ENCODE measurements around the gene PCDHGA9.
"Not testable (repeated sequence)": the region's sequence is repeated elsewhere in the genome, so short reads cannot be mapped to it uniquely, and the experiment has no call there.

Gene PCDHGA9

GRCh38 chr5:141384471-141385267 is 17.9 kb upstream of the PCDHGA9 start:
- no peak for DNase-seq (ENCODE audit: low read depth in 3 of 3)

DNA sequence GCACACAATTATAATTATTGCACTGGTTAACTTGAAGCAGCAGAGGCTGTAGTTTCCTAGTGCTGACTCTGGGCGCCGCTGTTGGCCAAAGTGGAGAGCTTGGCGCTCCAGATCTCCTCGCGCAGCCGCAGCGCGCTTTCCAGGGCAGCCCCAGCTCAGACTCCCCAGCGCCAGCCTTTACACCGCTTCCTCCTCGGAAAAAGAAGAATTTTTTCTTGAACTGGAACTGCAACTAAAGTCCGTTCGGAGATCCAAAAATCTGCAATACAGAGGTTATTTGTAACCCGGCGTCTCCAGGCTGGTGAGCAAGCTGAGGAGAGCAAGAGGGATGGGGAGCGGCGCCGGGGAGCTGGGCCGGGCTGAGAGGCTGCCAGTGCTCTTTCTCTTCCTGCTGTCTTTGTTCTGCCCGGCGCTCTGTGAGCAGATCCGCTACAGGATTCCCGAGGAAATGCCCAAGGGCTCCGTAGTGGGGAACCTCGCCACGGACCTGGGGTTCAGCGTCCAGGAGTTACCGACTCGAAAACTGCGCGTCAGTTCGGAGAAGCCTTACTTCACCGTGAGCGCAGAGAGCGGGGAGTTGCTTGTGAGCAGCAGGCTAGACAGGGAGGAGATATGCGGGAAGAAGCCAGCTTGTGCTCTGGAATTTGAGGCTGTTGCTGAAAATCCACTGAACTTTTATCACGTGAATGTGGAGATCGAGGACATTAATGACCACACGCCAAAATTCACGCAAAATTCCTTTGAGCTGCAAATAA is 14.8 kb upstream of the PCDHGA9 start, which contains the start of gene PCDHGB4:
Gene PCDHGB4 (plus strand): TSS at position 142 of the 755 bp plus-strand sequence. CDS start 187 bp downstream, at position 329.
- DNase-seq (ENCODE audit: low read depth in 3 of 3): not testable (repeated sequence)

DNA sequence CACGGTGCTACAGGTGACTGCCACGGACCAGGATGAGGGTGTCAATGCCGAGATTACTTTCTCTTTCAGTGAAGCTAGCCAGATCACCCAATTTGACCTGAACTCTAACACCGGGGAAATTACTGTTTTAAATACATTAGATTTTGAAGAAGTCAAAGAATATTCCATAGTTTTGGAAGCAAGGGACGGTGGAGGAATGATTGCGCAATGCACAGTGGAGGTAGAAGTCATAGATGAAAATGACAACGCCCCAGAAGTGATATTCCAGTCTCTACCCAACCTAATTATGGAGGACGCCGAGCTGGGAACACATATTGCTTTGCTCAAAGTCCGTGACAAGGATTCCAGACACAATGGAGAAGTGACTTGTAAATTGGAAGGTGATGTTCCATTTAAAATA is 13.9 kb upstream of the PCDHGA9 start:
- no peak for DNase-seq (ENCODE audit: low read depth in 3 of 3)

- DNase-seq (ENCODE audit: low read depth in 3 of 3): no peak
Observed at GRCh38 chr5:141389153-141390042, 13.2 kb upstream of the PCDHGA9 start.

DNA sequence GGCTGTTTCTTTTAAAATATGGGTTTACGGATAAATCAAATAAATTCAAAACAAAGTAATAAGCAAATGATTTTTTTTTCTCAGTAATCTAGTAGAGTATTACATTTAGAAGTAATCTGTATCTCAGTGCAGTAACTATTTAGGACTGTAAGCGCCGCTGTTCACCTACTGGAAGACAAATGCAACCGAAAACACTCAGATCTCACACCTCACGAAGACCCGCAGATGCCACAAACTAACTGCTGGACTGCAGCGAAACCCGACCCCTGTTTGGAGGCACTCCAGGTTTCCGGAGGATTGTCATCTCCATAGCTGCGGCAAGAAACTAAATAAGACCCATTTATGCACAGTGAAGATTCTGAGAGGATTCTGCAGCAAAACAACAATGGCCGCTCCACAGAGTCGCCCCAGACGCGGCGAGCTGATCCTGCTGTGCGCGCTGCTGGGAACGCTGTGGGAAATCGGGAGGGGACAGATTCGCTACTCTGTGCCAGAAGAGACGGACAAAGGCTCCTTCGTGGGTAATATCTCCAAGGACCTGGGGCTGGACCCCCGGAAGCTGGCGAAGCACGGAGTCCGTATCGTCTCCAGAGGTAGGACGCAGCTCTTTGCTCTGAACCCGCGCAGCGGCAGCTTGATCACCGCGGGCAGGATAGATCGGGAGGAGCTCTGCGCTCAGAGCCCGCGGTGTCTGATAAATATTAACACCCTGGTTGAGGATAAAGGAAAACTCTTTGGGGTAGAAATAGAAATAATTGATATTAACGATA is 10.0 kb upstream of the PCDHGA9 start, which contains the start of gene PCDHGA8:
Gene PCDHGA8 (plus strand): TSS at position 205 of the 770 bp plus-strand sequence. CDS start 181 bp downstream, at position 386.
- no peak for DNase-seq (ENCODE audit: low read depth in 3 of 3)

DNA sequence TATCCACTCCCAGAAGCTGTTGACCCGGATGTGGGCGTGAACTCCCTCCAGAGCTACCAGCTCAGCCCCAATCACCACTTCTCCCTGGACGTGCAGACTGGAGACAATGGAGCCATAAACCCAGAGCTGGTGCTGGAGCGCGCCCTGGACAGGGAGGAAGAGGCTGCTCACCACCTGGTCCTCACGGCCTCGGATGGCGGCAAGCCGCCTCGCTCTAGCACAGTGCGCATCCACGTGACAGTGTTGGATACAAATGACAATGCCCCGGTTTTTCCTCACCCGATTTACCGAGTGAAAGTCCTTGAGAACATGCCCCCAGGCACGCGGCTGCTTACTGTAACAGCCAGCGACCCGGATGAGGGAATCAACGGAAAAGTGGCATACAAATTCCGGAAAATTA is 9.3 kb upstream of the PCDHGA9 start:
- no peak for DNase-seq (ENCODE audit: low read depth in 3 of 3)

DNA sequence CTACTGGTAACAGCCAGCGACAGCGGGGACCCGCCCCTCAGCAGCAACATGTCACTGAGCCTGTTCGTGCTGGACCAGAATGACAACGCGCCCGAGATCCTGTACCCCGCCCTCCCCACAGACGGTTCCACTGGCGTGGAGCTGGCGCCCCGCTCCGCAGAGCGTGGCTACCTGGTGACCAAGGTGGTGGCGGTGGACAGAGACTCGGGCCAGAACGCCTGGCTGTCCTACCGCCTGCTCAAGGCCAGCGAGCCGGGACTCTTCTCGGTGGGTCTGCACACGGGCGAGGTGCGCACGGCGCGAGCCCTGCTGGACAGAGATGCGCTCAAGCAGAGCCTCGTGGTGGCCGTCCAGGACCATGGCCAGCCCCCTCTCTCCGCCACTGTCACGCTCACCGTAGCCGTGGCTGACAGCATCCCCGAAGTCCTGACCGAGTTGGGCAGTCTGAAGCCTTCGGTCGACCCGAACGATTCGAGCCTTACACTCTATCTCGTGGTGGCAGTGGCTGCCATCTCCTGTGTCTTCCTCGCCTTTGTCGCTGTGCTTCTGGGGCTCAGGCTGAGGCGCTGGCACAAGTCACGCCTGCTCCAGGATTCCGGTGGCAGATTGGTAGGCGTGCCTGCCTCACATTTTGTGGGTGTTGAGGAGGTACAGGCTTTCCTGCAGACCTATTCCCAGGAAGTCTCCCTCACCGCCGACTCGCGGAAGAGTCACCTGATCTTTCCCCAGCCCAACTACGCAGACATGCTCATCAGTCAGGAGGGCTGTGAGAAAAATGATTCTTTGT is 8.0 kb upstream of the PCDHGA9 start:
- DNase-seq (ENCODE audit: low read depth in 3 of 3): not testable (repeated sequence)

DNA sequence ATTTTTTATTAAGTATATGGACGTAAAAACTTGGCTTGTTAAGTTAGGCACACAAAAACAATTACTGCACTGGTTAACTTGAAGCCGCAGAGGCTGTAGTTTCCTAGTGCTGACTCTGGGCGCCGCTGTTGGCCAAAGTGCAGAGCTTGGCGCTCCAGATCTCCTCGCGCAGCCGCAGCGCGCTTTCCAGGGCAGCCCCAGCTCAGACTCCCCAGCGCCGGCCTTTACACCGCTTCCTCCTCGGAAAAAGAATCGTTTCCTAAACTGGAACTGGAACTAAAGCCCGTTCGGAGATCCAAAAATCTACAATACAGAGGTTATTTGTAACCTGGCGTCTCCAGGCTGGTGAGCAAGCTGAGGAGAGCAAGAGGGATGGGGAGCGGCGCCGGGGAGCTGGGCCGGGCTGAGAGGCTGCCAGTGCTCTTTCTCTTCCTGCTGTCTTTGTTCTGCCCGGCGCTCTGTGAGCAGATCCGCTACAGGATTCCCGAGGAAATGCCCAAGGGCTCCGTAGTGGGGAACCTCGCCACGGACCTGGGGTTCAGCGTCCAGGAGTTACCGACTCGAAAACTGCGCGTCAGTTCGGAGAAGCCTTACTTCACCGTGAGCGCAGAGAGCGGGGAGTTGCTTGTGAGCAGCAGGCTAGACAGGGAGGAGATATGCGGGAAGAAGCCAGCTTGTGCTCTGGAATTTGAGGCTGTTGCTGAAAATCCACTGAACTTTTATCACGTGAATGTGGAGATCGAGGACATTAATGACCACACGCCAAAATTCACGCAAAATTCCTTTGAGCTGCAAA is 4.6 kb upstream of the PCDHGA9 start, which contains the start of gene PCDHGB5:
Gene PCDHGB5 (plus strand): TSS at position 192 of the 796 bp plus-strand sequence. CDS start 181 bp downstream, at position 373.
- not testable (repeated sequence) for DNase-seq (ENCODE audit: low read depth in 3 of 3)

DNA sequence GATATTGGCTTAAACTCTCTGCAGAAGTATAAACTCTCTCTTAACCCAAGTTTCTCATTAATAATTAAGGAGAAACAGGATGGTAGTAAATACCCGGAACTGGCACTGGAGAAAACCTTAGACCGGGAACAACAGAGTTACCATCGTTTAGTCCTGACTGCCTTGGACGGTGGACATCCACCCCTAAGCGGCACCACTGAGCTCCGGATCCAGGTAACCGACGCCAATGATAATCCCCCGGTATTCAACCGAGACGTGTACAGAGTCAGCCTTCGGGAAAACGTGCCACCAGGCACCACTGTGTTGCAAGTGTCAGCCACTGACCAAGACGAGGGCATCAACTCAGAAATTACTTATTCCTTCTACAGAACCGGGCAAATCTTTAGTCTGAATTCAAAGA is 4.0 kb upstream of the PCDHGA9 start:
- no peak for DNase-seq (ENCODE audit: low read depth in 3 of 3)

DNA sequence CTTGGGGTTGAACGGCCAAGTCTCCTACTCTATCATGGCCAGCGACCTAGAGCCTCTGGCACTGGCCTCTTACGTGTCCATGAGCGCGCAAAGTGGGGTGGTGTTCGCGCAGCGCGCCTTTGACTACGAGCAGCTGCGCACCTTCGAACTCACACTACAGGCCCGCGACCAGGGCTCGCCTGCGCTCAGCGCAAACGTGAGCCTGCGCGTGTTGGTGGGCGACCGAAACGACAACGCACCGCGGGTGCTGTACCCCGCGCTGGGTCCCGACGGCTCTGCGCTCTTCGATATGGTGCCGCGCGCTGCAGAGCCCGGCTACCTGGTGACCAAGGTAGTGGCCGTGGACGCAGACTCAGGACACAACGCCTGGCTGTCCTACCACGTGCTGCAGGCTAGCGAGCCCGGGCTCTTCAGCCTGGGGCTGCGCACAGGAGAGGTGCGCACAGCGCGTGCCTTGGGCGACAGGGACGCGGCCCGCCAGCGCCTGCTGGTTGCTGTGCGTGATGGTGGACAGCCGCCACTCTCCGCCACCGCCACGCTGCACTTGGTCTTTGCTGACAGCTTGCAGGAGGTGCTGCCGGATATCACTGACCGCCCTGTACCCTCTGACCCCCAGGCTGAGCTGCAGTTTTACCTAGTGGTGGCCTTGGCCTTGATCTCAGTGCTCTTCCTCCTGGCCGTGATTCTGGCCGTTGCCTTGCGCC is 2.9 kb upstream of the PCDHGA9 start:
- no peak for DNase-seq (ENCODE audit: low read depth in 3 of 3)

GRCh38 chr5:141403387-141403786 is 809 bp downstream of the PCDHGA9 start:
- no peak for DNase-seq (ENCODE audit: low read depth in 3 of 3)

GRCh38 chr5:141407790-141408505 is 5.4 kb downstream of the PCDHGA9 start, which contains the start of gene PCDHGB6:
Gene PCDHGB6 (plus strand): TSS chr5:141408021. CDS start chr5:141408203, 182 bp downstream.
- DNase-seq (ENCODE audit: low read depth in 3 of 3): not testable (repeated sequence)

- DNase-seq (ENCODE audit: low read depth in 3 of 3): no peak
Observed at GRCh38 chr5:141409598-141410306, 7.2 kb downstream of the PCDHGA9 start.

DNA sequence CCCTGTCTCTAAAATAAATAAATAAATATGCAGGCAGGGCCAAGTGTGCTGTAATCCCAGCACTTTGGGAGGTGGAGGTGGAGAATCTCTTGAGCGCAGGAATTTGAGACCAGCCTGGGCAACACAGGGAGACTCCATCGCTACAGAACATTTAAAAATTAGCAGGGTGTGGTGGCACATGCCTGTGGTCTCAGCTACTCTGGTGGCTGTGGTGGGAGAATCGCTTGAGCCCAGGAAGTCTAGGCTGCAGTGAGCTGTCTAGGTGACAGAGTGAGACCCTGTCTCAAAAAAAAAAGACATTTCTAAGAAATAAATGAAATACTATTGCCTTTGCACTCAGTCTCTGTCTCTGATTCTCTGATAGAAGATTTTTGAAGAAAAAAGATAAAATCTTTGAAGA is 9.0 kb downstream of the PCDHGA9 start:
- no peak for DNase-seq (ENCODE audit: low read depth in 3 of 3)

GRCh38 chr5:141412854-141413539 is 10.4 kb downstream of the PCDHGA9 start, which contains the start of gene PCDHGA10:
Gene PCDHGA10 (plus strand): TSS chr5:141412987. CDS start chr5:141413176, 189 bp downstream.
- DNase-seq (ENCODE audit: low read depth in 3 of 3): peak in 2 of 3 experiments; percentile 32 to 42

DNA sequence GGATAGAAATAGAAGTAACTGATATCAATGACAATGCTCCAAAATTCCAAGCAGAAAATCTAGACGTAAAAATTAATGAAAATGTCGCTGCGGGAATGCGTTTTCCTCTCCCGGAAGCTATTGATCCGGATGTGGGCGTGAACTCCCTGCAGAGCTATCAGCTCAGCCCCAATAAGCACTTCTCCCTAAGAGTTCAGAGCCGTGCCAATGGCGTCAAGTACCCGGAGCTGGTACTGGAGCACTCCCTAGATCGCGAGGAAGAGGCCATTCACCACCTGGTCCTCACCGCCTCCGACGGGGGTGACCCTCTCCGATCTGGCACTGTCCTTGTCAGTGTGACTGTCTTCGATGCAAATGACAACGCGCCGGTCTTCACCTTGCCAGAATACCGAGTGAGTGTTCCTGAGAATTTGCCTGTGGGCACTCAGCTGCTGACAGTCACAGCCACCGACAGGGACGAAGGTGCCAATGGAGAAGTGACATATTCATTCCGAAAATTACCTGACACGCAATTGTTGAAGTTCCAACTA is 11.0 kb downstream of the PCDHGA9 start:
- DNase-seq (ENCODE audit: low read depth in 3 of 3): no peak
